ENCODE results near the gene LMAN1L. TPM values are rescaled to one million over a fixed set of nuclear protein-coding genes. Genes with fewer than 3 reads are reported as not detected.
A peak's percentile ranks its signal among the peaks of the same experiment; 100 is the strongest.

The LMAN1L gene
- total RNA-seq, 1 experiment from 2014 or later = not detected

- Histone ChIP-seq H3K79me2 (ENCODE audit: insufficient read depth, low read length) (no peaks in the 10 kb centered on the region), H2BK20ac (ENCODE audit: low read depth, low read length, poor library complexity, severe bottlenecking) (no peak overlapping the region), H3K4me2 (ENCODE audit: insufficient read depth, insufficient read length, low read length) (no peak overlapping the region), H3K14ac (ENCODE audit: insufficient read depth, low read length) (no peak overlapping the region), H2BK15ac (ENCODE audit: low read depth, low read length) (no peak overlapping the region), H3K4me1 (ENCODE audit: insufficient read depth, low read length) (peaks cover 7% of the 10 kb centered on the region; the same call in 1 of the 2 replicates), H3K27ac (ENCODE audit: insufficient read length, low read depth, low read length) (no peak overlapping the region), H2BK12ac (ENCODE audit: insufficient read length, low read depth, low read length) (no peak overlapping the region), H3K18ac (ENCODE audit: insufficient read length, low read depth, low read length) (no peak overlapping the region), H3K79me1 (ENCODE audit: insufficient read depth, low read depth, low read length, poor library complexity, severe bottlenecking) (no peaks in the 10 kb centered on the region), H4K5ac (ENCODE audit: insufficient read length, low read depth, low read length) (no peak overlapping the region), H3K9me3 (ENCODE audit: control insufficient read depth, low read depth, low read length) (no peaks in the 10 kb centered on the region), H2AFZ (ENCODE audit: low read length) (no peak overlapping the region), H3K27me3 (ENCODE audit: insufficient read depth, low read length) (no peaks in the 10 kb centered on the region; the same call in 1 of the 2 replicates), H3K56ac (ENCODE audit: insufficient read length, low read depth, low read length) (no peak overlapping the region), H3K23ac (ENCODE audit: insufficient read length, low read depth, low read length) (no peak overlapping the region), H4K91ac (ENCODE audit: insufficient read length, low read depth, low read length) (no peak overlapping the region), H4K8ac (replicated peaks; ENCODE audit: insufficient read length, low read depth, low read length) (no peak overlapping the region), H2BK120ac (ENCODE audit: low read depth, low read length, poor library complexity, severe bottlenecking) (no peak overlapping the region), H4K20me1 (ENCODE audit: control insufficient read depth, insufficient read depth, insufficient read length) (no peaks in the 10 kb centered on the region), H3K23me2 (ENCODE audit: insufficient read length, low read depth, low read length, poor library complexity, severe bottlenecking) (no peaks in the 10 kb centered on the region), H2AK5ac (ENCODE audit: insufficient read length, low read length) (no peak overlapping the region), H3K4ac (ENCODE audit: low read depth, low read length) (no peak overlapping the region), H3K9ac (ENCODE audit: extremely low read depth, insufficient read length, low read length) (no peak overlapping the region), H2BK5ac (ENCODE audit: insufficient read length, low read length) (no peak overlapping the region), H3T11ph (ENCODE audit: low read length) (no peak overlapping the region)
- peaks cover 39 to 45% of the 10 kb centered on the region in 2 experiments for H3K4me1 Mint-ChIP-seq
- TF ChIP-seq CTCF (conservative IDR thresholded peaks at IDR 0.05) = 0 out of 3 replicates have a peak, but pooled peaks have one; percentile 37
- no peak for DNase-seq
- peak overlapping the region in 1 of 2 experiments; percentile 54; a peak in 2 of 5 replicates for H3K4me3 Mint-ChIP-seq
- H3K27ac Mint-ChIP-seq = peak overlapping the region in 2 of 3 experiments; percentile 48 to 63; a peak in 2 of 7 replicates
- WGBS (ENCODE audit: extremely low coverage, insufficient read length, low lambda C conversion rate) = no CpG with 5 or more reads among the region's 7 CpGs
- peaks cover 0 to 5% (median 4%) of the 10 kb centered on the region in 3 experiments; a peak in 4 of 7 replicates for H3K36me3 Mint-ChIP-seq (ENCODE audit: insufficient read depth in 1 of 3, low read depth in 3 of 3)
- no peaks in the 10 kb centered on the region; a peak in 1 of 5 replicates for H3K9me3 Mint-ChIP-seq
- H3K27me3 Mint-ChIP-seq (ENCODE audit: low read depth) = no peaks in the 10 kb centered on the region; the same call in 1 of the 2 replicates
These were observed 24.5 kb upstream of the LMAN1L start for GRCh38 chr15:74788042-74788682.

All from H9 (cell line).